Measurements from ENCODE around the gene CHD9.

GRCh38 chr16:53187775-53188174, 133.0 kb downstream of the CHD9 start:
- no peak for TF ChIP-seq CTCF (conservative IDR thresholded peaks at IDR 0.05; ENCODE audit: low read length)
- TF ChIP-seq EZH2phosphoT487 (IDR thresholded peaks at IDR 0.05; ENCODE audit: borderline replicate concordance), result no peak
